ENCODE data around the gene NR2E1. TPM values are rescaled to one million over a fixed set of nuclear protein-coding genes. Genes with fewer than 3 reads are reported as not detected.

The NR2E1 gene
- total and polyA plus RNA-seq, 2 experiments from 2014 or later, result not detected

- H3K4me1 Mint-ChIP-seq, result peaks cover 49% of the 10 kb centered on the region
- peak overlapping the region; percentile 42; the same call in 2 of the 3 replicates for H3K4me3 Mint-ChIP-seq
- Histone ChIP-seq H2AFZ (no peak overlapping the region), H3K9me2 (ENCODE audit: insufficient read depth) (no peaks in the 10 kb centered on the region), H3F3A (replicated peaks; ENCODE audit: low read depth) (peaks cover 15% of the 10 kb centered on the region), H3K36me3 (ENCODE audit: insufficient read depth) (no peaks in the 10 kb centered on the region), H3K4me2 (peak overlapping the region; percentile 61), H4K20me1 (replicated peaks; ENCODE audit: insufficient read depth) (peaks cover 6% of the 10 kb centered on the region), H3K27ac (ENCODE audit: low read depth) (peak overlapping the region; percentile 61), H3K79me2 (replicated peaks; ENCODE audit: insufficient read depth) (no peaks in the 10 kb centered on the region), H3K27me3 (ENCODE audit: insufficient read depth) (peaks cover 57% of the 10 kb centered on the region), H3K4me3 (0 out of 2 replicates have a peak overlapping the region, but pooled peaks have one; percentile 3), H3K4me1 (ENCODE audit: insufficient read depth) (peaks cover 44% of the 10 kb centered on the region)
- H3K27me3 Mint-ChIP-seq (ENCODE audit: insufficient read depth, low read depth, poor library complexity), result peaks cover 63% of the 10 kb centered on the region
- 0 out of 2 replicates have a peak overlapping the region, but pooled peaks have one; percentile 18 for H3K27ac Mint-ChIP-seq
- H3K9me3 Mint-ChIP-seq, result no peaks in the 10 kb centered on the region; the same call in 2 of the 3 replicates
- peak; percentile 54 for ATAC-seq
- TF ChIP-seq NANOG (IDR thresholded peaks at IDR 0.05; ENCODE audit: borderline replicate concordance) (no peak; the same call in 1 of the 2 replicates), ZNF462 (CRISPR knock-in tag; IDR thresholded peaks at IDR 0.05) (peak; percentile 60; the same call in 1 of the 2 replicates), ZNF331 (CRISPR knock-in tag; IDR thresholded peaks at IDR 0.05; ENCODE audit: low read depth) (peak; percentile 91), CREB1 (CRISPR knock-in tag; IDR thresholded peaks at IDR 0.05; ENCODE audit: low read depth) (no peak), ETS1 (IDR thresholded peaks at IDR 0.05) (no peak)
- no peaks in the 10 kb centered on the region for H3K36me3 Mint-ChIP-seq (ENCODE audit: low read depth)
- DNase-seq (ENCODE audit: low spot score), result peak; percentile 83
These were observed 13.9 kb downstream of the NR2E1 start for GRCh38 chr6:108179741-108180140.
